DLD1 (cell line): ENCODE data around the gene SCFD2.
"Not testable (repeated sequence)": the region's sequence is repeated elsewhere in the genome, so short reads cannot be mapped to it uniquely, and the experiment has no call there.

Source experiments
- in situ Hi-C: cut with HindIII; loops from 2 replicates; pipeline ENCODE4 v1.10.0; 2017; ENCODE audit warnings: low sequenced_read_pairs

SCFD2 gene

GRCh38 chr4:53346920-53347852 is 18.7 kb downstream of the SCFD2 start:
- in situ Hi-C loops = no loop called here

- in situ Hi-C loops = not testable (repeated sequence)
Measured at GRCh38 chr4:53346392-53346791, 19.5 kb downstream of the SCFD2 start.

- in situ Hi-C loops = not testable (repeated sequence)
Measured at GRCh38 chr4:53340145-53340544, 25.7 kb downstream of the SCFD2 start.

GRCh38 chr4:53334916-53335315 is 30.9 kb downstream of the SCFD2 start:
- in situ Hi-C loops = not testable (repeated sequence)

- in situ Hi-C loops = no loop called here
Measured at GRCh38 chr4:53326535-53326934, 39.3 kb downstream of the SCFD2 start.

GRCh38 chr4:53322696-53323095 is 43.2 kb downstream of the SCFD2 start:
- in situ Hi-C loops = no loop called here

- in situ Hi-C loops = no loop called here
Measured at GRCh38 chr4:53321984-53322289, 43.9 kb downstream of the SCFD2 start.

GRCh38 chr4:53321151-53321983 is 44.5 kb downstream of the SCFD2 start:
- in situ Hi-C loops = no loop called here

GRCh38 chr4:53315300-53315699 is 50.6 kb downstream of the SCFD2 start:
- in situ Hi-C loops = no loop called here

GRCh38 chr4:53314252-53314651 is 51.6 kb downstream of the SCFD2 start:
- in situ Hi-C loops = no loop called here

- in situ Hi-C loops = no loop called here
Measured at GRCh38 chr4:53313510-53313909, 52.4 kb downstream of the SCFD2 start.

GRCh38 chr4:53309321-53310040 is 56.4 kb downstream of the SCFD2 start:
- in situ Hi-C loops = no loop called here

GRCh38 chr4:53307819-53308780 is 57.8 kb downstream of the SCFD2 start:
- in situ Hi-C loops = no loop called here

GRCh38 chr4:53307210-53307609 is 58.7 kb downstream of the SCFD2 start:
- in situ Hi-C loops = no loop called here

GRCh38 chr4:53306729-53307128 is 59.1 kb downstream of the SCFD2 start:
- in situ Hi-C loops = no loop called here

- in situ Hi-C loops = not testable (repeated sequence)
Measured at GRCh38 chr4:53292209-53292608, 73.7 kb downstream of the SCFD2 start.

- in situ Hi-C loops = no loop called here
Measured at GRCh38 chr4:53281438-53281837, 84.4 kb downstream of the SCFD2 start.

- in situ Hi-C loops = no loop called here
Measured at GRCh38 chr4:53280846-53281245, 85.0 kb downstream of the SCFD2 start.

- in situ Hi-C loops = no loop called here
Measured at GRCh38 chr4:53274609-53275268, 91.1 kb downstream of the SCFD2 start.

- in situ Hi-C loops = no loop called here
Measured at GRCh38 chr4:53273726-53274125, 92.1 kb downstream of the SCFD2 start.
